H1 (cell line): ENCODE results near the gene TCIRG1. TPM values are rescaled to one million over a fixed set of nuclear protein-coding genes. Genes with fewer than 3 reads are reported as not detected.

Experiments used
- CTCF ChIA-PET: fragments of 300-600 bp; sonication (Branson Sonifier 250); formaldehyde crosslinking; loops from one replicate; lab custom pipeline; 2021; ENCODE audit not compliant: partially characterized antibody; lab: Charles Lee
- POLR2A ChIA-PET: fragments of 300-600 bp; sonication (Branson Sonifier 250); formaldehyde crosslinking; loops from one replicate; lab custom pipeline; 2021; ENCODE audit warnings: inconsistent platforms; ENCODE audit not compliant: partially characterized antibody; lab: Charles Lee
- DNase-seq, 2 experiments: peaks; one replicate each; pipeline versions ENCODE4 v3.0.0 to v3.0.0-alpha.2; 2010 to 2022; ENCODE audit warnings: low spot score in 2 of 2, low read depth in 1 of 2, mixed read lengths in 1 of 2
- FAIRE-seq: peaks from 2 replicates; lab custom pipeline; 2011; peaks lifted over from hg19 to GRCh38; lab: Jason Lieb, UNC
- H2AFZ ChIP-seq: 2 replicates; pipeline ENCODE4 v1.8.1; 2012; ENCODE audit warnings: low read length, inconsistent platforms
- H2AK5ac ChIP-seq: 2 replicates; pipeline ENCODE4 v1.6.1; 2013; ENCODE audit warnings: low read depth, low read length
- H2BK120ac ChIP-seq: replicated peaks from 2 replicates; pipeline ENCODE3; 2013; ENCODE audit warnings: low read depth, low read length, inconsistent platforms
- H2BK12ac ChIP-seq: 2 replicates; pipeline ENCODE4 v1.6.1; 2013; ENCODE audit warnings: low read depth, low read length
- H2BK15ac ChIP-seq: 2 replicates; pipeline ENCODE4 v1.6.1; 2013; ENCODE audit warnings: low read length
- H2BK20ac ChIP-seq: 2 replicates; pipeline ENCODE4 v1.6.1; 2013; ENCODE audit warnings: low read length
- H2BK5ac ChIP-seq: 2 replicates; pipeline ENCODE4 v1.6.1; 2013; ENCODE audit warnings: low read depth, low read length
- H3K14ac ChIP-seq: 2 replicates; pipeline ENCODE4 v1.6.1; 2013; ENCODE audit warnings: inconsistent platforms; ENCODE audit not compliant: insufficient read length
- H3K18ac ChIP-seq: 2 replicates; pipeline ENCODE4 v1.6.1; 2013; ENCODE audit warnings: low read length; ENCODE audit errors: extremely low read depth
- H3K23ac ChIP-seq: 2 replicates; pipeline ENCODE4 v1.6.1; 2013; ENCODE audit warnings: inconsistent platforms; ENCODE audit not compliant: insufficient read length
- H3K23me2 ChIP-seq: 2 replicates; pipeline ENCODE4 v1.6.1; 2013; ENCODE audit warnings: low read depth, low read length
- H3K27ac ChIP-seq: 2 replicates; pipeline ENCODE4 v1.6.1; 2011; ENCODE audit warnings: low read depth, low read length, inconsistent platforms
- H3K27me3 ChIP-seq, 4 experiments: replicated peaks in 1 of 4; 1 replicate in 1 of 4; 2 replicates in 3 of 4; pipeline versions ENCODE4 v1.6.1 to v1.8.1; 2011 to 2013; ENCODE audit warnings: low read length in 3 of 4, mild to moderate bottlenecking in 3 of 4, inconsistent platforms in 2 of 4, mixed read lengths in 2 of 4, moderate library complexity in 1 of 4; ENCODE audit not compliant: control insufficient read depth in 3 of 4, insufficient read depth in 3 of 4; ENCODE audit errors: extremely low read depth in 1 of 4
- H3K36me3 ChIP-seq, 4 experiments: 2 replicates each; pipeline versions ENCODE4 v1.6.1 to v1.8.1; 2011 to 2013; ENCODE audit warnings: mild to moderate bottlenecking in 4 of 4, low read length in 3 of 4, moderate library complexity in 2 of 4, control low read depth in 1 of 4, inconsistent platforms in 1 of 4; ENCODE audit not compliant: insufficient read depth in 4 of 4, control insufficient read depth in 2 of 4
- H3K4ac ChIP-seq: replicated peaks from 2 replicates; pipeline ENCODE3; 2013; ENCODE audit warnings: low read length, low read depth, mixed read lengths, inconsistent platforms; ENCODE audit not compliant: insufficient read length
- H3K4me1 ChIP-seq, 4 experiments: replicated peaks in 1 of 4; 1 replicate in 1 of 4; 2 replicates in 3 of 4; pipeline versions ENCODE4 v1.6.1 to v1.8.1; 2011 to 2013; ENCODE audit warnings: low read length in 3 of 4, inconsistent platforms in 2 of 4, mixed read lengths in 1 of 4; ENCODE audit not compliant: insufficient read depth in 4 of 4, control insufficient read depth in 3 of 4
- H3K4me2 ChIP-seq, 2 experiments: 2 replicates each; pipeline versions ENCODE4 v1.6.1 to v1.8.1; 2011 to 2013; ENCODE audit warnings: low read depth in 2 of 2, low read length in 2 of 2, control low read depth in 1 of 2, inconsistent platforms in 1 of 2, mild to moderate bottlenecking in 1 of 2; ENCODE audit not compliant: insufficient read depth in 1 of 2
- H3K4me3 ChIP-seq, 4 experiments: fragments of 200-600, 300-600 bp in 1 of 4; sonication (generic), shearing (Covaris generic), sonication (Bioruptor Twin) in 1 of 4; 2 replicates each; pipeline versions ENCODE4 v1.5.1 to v1.8.1; 2011 to 2016; ENCODE audit warnings: low read length in 4 of 4, low read depth in 3 of 4, control low read depth in 2 of 4, inconsistent platforms in 2 of 4, mild to moderate bottlenecking in 2 of 4, mixed read lengths in 1 of 4, moderate library complexity in 1 of 4; ENCODE audit not compliant: insufficient read depth in 2 of 4; ENCODE audit errors: extremely low read depth in 1 of 4
- H3K56ac ChIP-seq: replicated peaks from 2 replicates; pipeline ENCODE3; 2013; ENCODE audit warnings: low read depth, mild to moderate bottlenecking, mixed read lengths, low read length, inconsistent platforms; ENCODE audit not compliant: insufficient read length
- H3K79me1 ChIP-seq: 2 replicates; pipeline ENCODE4 v1.6.1; 2013; ENCODE audit warnings: low read depth, low read length, control low read depth
- H3K79me2 ChIP-seq, 2 experiments: 2 replicates each; pipeline versions ENCODE4 v1.6.1 to v1.8.1; 2012 to 2013; ENCODE audit warnings: low read length in 2 of 2, mild to moderate bottlenecking in 2 of 2, inconsistent platforms in 1 of 2; ENCODE audit not compliant: insufficient read depth in 2 of 2, control insufficient read depth in 1 of 2
- H3K9ac ChIP-seq, 4 experiments: replicated peaks in 1 of 4; 1 replicate in 1 of 4; 2 replicates in 3 of 4; pipeline versions ENCODE4 v1.6.1 to v1.8.1; 2011 to 2013; ENCODE audit warnings: low read depth in 3 of 4, low read length in 3 of 4, control low read depth in 2 of 4, mild to moderate bottlenecking in 2 of 4, moderate library complexity in 2 of 4, inconsistent platforms in 1 of 4; ENCODE audit errors: extremely low read depth in 1 of 4
- H3K9me3 ChIP-seq, 2 experiments: 2 replicates each; pipeline versions ENCODE4 v1.6.1 to v1.8.1; 2012 to 2013; ENCODE audit warnings: mild to moderate bottlenecking in 2 of 2, moderate library complexity in 2 of 2, control low read depth in 1 of 2, inconsistent platforms in 1 of 2, low read depth in 1 of 2, low read length in 1 of 2, mixed read lengths in 1 of 2; ENCODE audit not compliant: insufficient read depth in 2 of 2
- H4K20me1 ChIP-seq, 2 experiments: replicated peaks in 1 of 2; 2 replicates each; pipeline versions ENCODE3 to v1.8.1; 2011 to 2013; ENCODE audit warnings: inconsistent platforms in 2 of 2, low read length in 2 of 2, mild to moderate bottlenecking in 1 of 2; ENCODE audit not compliant: insufficient read depth in 2 of 2, control insufficient read depth in 1 of 2
- H4K5ac ChIP-seq: 2 replicates; pipeline ENCODE4 v1.6.1; 2013; ENCODE audit warnings: low read length, low read depth, mixed read lengths, inconsistent platforms; ENCODE audit not compliant: insufficient read length
- H4K8ac ChIP-seq: 2 replicates; pipeline ENCODE4 v1.8.0; 2013; ENCODE audit warnings: mild to moderate bottlenecking, moderate library complexity, low read length, inconsistent platforms; ENCODE audit not compliant: insufficient read depth; ENCODE audit errors: extremely low read depth
- H4K91ac ChIP-seq: replicated peaks from 2 replicates; pipeline ENCODE3; 2013; ENCODE audit warnings: low read length, mixed read lengths, inconsistent platforms; ENCODE audit not compliant: insufficient read length
- CBX8 ChIP-seq: fragments of 300-800, 300-1000 bp; sonication (generic); IDR thresholded peaks from 2 replicates; pipeline ENCODE4 v1.7.1; 2016; ENCODE audit warnings: low read depth, low read length, borderline replicate concordance
- CHD2 ChIP-seq: IDR thresholded peaks from 2 replicates; pipeline ENCODE4 v1.6.1; 2012; ENCODE audit warnings: low read length, improper control_type of control experiment
- HDAC2 ChIP-seq, 2 experiments: fragments of 300-600 bp in 1 of 2; sonication (generic) in 1 of 2; IDR thresholded peaks; 2 replicates each; pipeline ENCODE4 v1.6.1; 2011 to 2012; ENCODE audit warnings: low read depth in 2 of 2, low read length in 2 of 2, mild to moderate bottlenecking in 2 of 2, moderate library complexity in 2 of 2, borderline replicate concordance in 1 of 2, inconsistent platforms in 1 of 2
- JUN ChIP-seq: IDR thresholded peaks from 2 replicates; pipeline ENCODE4 v1.6.1; 2011; ENCODE audit warnings: low read depth, mild to moderate bottlenecking, improper control_type of control experiment, low read length
- MAX ChIP-seq: IDR thresholded peaks from 2 replicates; pipeline ENCODE4 v1.6.1; 2012; ENCODE audit warnings: inconsistent platforms
- NRF1 ChIP-seq: IDR thresholded peaks from 2 replicates; pipeline ENCODE4 v1.6.1; 2011; ENCODE audit warnings: mild to moderate bottlenecking, low read depth, low read length, improper control_type of control experiment
- RXRA ChIP-seq: IDR thresholded peaks from 2 replicates; pipeline ENCODE4 v1.6.1; 2011; ENCODE audit warnings: low read depth, mild to moderate bottlenecking, low read length, moderate library complexity; ENCODE audit not compliant: insufficient read depth
- TAF1 ChIP-seq: IDR thresholded peaks from 2 replicates; pipeline ENCODE4 v1.6.1; 2011; ENCODE audit warnings: mild to moderate bottlenecking, low read depth, low read length
- TBP ChIP-seq: IDR thresholded peaks from 2 replicates; pipeline ENCODE4 v1.6.1; 2011; ENCODE audit warnings: low read depth, low read length, improper control_type of control experiment
- TEAD4 ChIP-seq: IDR thresholded peaks from 2 replicates; pipeline ENCODE4 v1.6.1; 2012; ENCODE audit warnings: low read depth, low read length, inconsistent platforms, mixed read lengths
- WGBS, 2 experiments: shearing (Covaris generic) in 1 of 2; methylation state at CpG; one replicate each; pipeline versions ENCODE4 v1.1.6 to v1.1.7; 2013 to 2015; ENCODE audit warnings: low lambda C conversion rate in 2 of 2, mixed read lengths in 2 of 2, inconsistent platforms in 1 of 2, low coverage in 1 of 2, missing lambda C conversion rate in 1 of 2; ENCODE audit not compliant: insufficient replicate concordance in 2 of 2, insufficient coverage in 1 of 2, insufficient read length in 1 of 2; ENCODE audit errors: extremely low coverage in 1 of 2, missing lambda C conversion rate in 1 of 2; 5-methylcytosine and 5-hydroxymethylcytosine counted together
- polyA plus RNA-seq, 7 experiments: library from polyadenylated mRNA; depleted of rRNA in 3 of 7; stranded (reverse) in 5 of 7; unstranded in 2 of 7; fragments of >200 nt in 5 of 7; fragments of 200-250 nt in 2 of 7; gene quantifications; 1 replicate in 5 of 7; 2 replicates in 1 of 7; 4 replicates in 1 of 7; pipeline versions ENCODE4 v1.2.1 to v1.2.3, GENCODE V29; 2011 to 2013; ENCODE audit warnings: missing spikeins in 2 of 7, mixed read lengths in 2 of 7
- total RNA-seq: library from RNA; stranded (reverse); fragmentation: NEBNext Ultra II Directional; extraction: Animal tissue kit (Norgen Biotek cat#: 25700); gene quantifications from 2 replicates; pipeline ENCODE4 v1.2.1, GENCODE V29; 2021

Gene TCIRG1
- total and polyA plus RNA-seq, 2 of the 8 experiments (the other 6 are each of a cell fraction or from before 2014, with no cell fraction given): 25.3 to 39.6 TPM

GRCh38 chr11:68016904-68017817 is 21.7 kb upstream of the TCIRG1 start:
- H3K4me3 ChIP-seq: no peak overlapping the region
- H4K5ac ChIP-seq: no peak overlapping the region
- H3K4ac ChIP-seq: no peak overlapping the region
- no peak overlapping the region for H3K27ac ChIP-seq
- 85% methylated on average over 14 of the region's 16 CpGs; no CpG with 5 or more reads in 1 of the 2 experiments for WGBS, 2 experiments
- no peaks in the 10 kb centered on the region for H3K9me3 ChIP-seq
- POLR2A ChIA-PET: no interaction called here
- TF ChIP-seq HDAC2 (IDR thresholded peaks at IDR 0.05; ENCODE audit: borderline replicate concordance in 1 of 2, low read depth in 2 of 2, low read length in 2 of 2) (no peak), CHD2 (no peak), RXRA (no peak), TEAD4 (no peak), JUN (no peak), CBX8 (no peak), TBP (no peak), MAX (no peak), NRF1 (no peak), TAF1 (no peak)
- TF ChIP-seq, all 59 proteins: peak for 0
- H3K14ac ChIP-seq: no peak overlapping the region
- no peak overlapping the region for H3K56ac ChIP-seq
- FAIRE-seq: no peak
- H2AK5ac ChIP-seq: no peak overlapping the region; the same call in 1 of the 2 replicates
- 0 out of 2 replicates have a peak overlapping the region, but pooled peaks have one; percentile 27 for H2BK12ac ChIP-seq
- H3K18ac ChIP-seq: no peak overlapping the region
- no peak overlapping the region for H4K91ac ChIP-seq
- DNase-seq: no peak
- H2BK20ac ChIP-seq: no peak overlapping the region
- peaks cover 0 to 12% (median 4%) of the 10 kb centered on the region in 4 experiments; a peak in 4 of 7 replicates for H3K4me1 ChIP-seq
- H2AFZ ChIP-seq: no peak overlapping the region
- H4K8ac ChIP-seq: peak overlapping the region; percentile 62; the same call in 1 of the 2 replicates
- no peaks in the 10 kb centered on the region for H3K36me3 ChIP-seq
- 0 out of 2 replicates have a peak overlapping the region, but pooled peaks have one; percentile 46 for H2BK15ac ChIP-seq
- H3K9ac ChIP-seq: no peak overlapping the region
- H3K23me2 ChIP-seq: no peaks in the 10 kb centered on the region
- CTCF ChIA-PET: no interaction called here
- no peak overlapping the region for H3K23ac ChIP-seq
- no peaks in the 10 kb centered on the region for H3K79me1 ChIP-seq
- no peaks in the 10 kb centered on the region for H3K79me2 ChIP-seq
- no peak overlapping the region; the same call in 1 of the 2 replicates for H2BK5ac ChIP-seq
- no peaks in the 10 kb centered on the region for H4K20me1 ChIP-seq
- no peak overlapping the region for H3K4me2 ChIP-seq
- no peak overlapping the region for H2BK120ac ChIP-seq
- no peaks in the 10 kb centered on the region for H3K27me3 ChIP-seq
